ENCODE data around the gene CELF6. TPM values are rescaled to one million over a fixed set of nuclear protein-coding genes. Genes with fewer than 3 reads are reported as not detected.
A peak's percentile ranks its signal among the peaks of the same experiment; 100 is the strongest.

CELF6 gene
- total and polyA plus RNA-seq, 12 donors, result 0.21 to 5.1 (median 0.76) TPM

GRCh38 chr15:72361176-72361575, 41.2 kb upstream of the CELF6 start:
- intact Hi-C loops (cut with DNase I), result no loop called here
- no peak for ATAC-seq
- 97 to 100% methylated on average over 1 of the region's 1 CpG for WGBS, 2 donors

GRCh38 chr15:72358650-72359171, 38.8 kb upstream of the CELF6 start:
- Histone ChIP-seq H3K27me3 (no peaks in the 10 kb centered on the region), H3K27ac (peak overlapping the region in 9 of 10 donors; percentile 4 to 80 (median 62)), H3K4me3 (no peak overlapping the region), H3K4me1 (peaks cover 0 to 53% (median 35%) of the 10 kb centered on the region in 9 donors), H3K36me3 (peaks cover 0 to 54% (median 23%) of the 10 kb centered on the region in 9 donors), H3K9me3 (no peaks in the 10 kb centered on the region)
- peak; percentile 52 to 55 for DNase-seq
- TF ChIP-seq CTCF (IDR thresholded peaks at IDR 0.05), result no peak
- ATAC-seq, result peak; percentile 77 to 95 (median 91)
- intact Hi-C loops (cut with DNase I), result loop anchor here in 1 of 10 donors (1.0 kb wide), 1 partner anchor 18 kb away; the partner anchor contains the start of gene HEXA
- WGBS, 2 donors, result 48 to 52% methylated on average over 7 of the region's 7 CpGs

More at GRCh38 chr15:72361176-72361575, 41.2 kb upstream of the CELF6 start:
- TF ChIP-seq CTCF (IDR thresholded peaks at IDR 0.05), result no peak
- no peaks in the 10 kb centered on the region for H3K27me3 ChIP-seq
- H3K4me3 ChIP-seq, result no peak overlapping the region
- peaks cover 0 to 30% (median 0%) of the 10 kb centered on the region in 9 donors for H3K36me3 ChIP-seq
- H3K9me3 ChIP-seq, result no peaks in the 10 kb centered on the region
- H3K4me1 ChIP-seq, result peaks cover 0 to 58% (median 35%) of the 10 kb centered on the region in 9 donors
- H3K27ac ChIP-seq, result no peak overlapping the region
- DNase-seq, result no peak

- intact Hi-C loops (cut with DNase I), result loop anchor here in 1 of 10 donors (1.0 kb wide), 1 partner anchor 18 kb away; the partner anchor contains the start of gene HEXA
- WGBS, 2 donors, result 77 to 78% methylated on average over 3 of the region's 3 CpGs
- H3K36me3 ChIP-seq, result peaks cover 0 to 56% (median 28%) of the 10 kb centered on the region in 9 donors
- ATAC-seq, result no peak
- H3K27me3 ChIP-seq, result no peaks in the 10 kb centered on the region
- no peak overlapping the region for H3K4me3 ChIP-seq
- peaks cover 0 to 53% (median 35%) of the 10 kb centered on the region in 9 donors for H3K4me1 ChIP-seq
- DNase-seq, result no peak
- H3K9me3 ChIP-seq, result no peaks in the 10 kb centered on the region
- TF ChIP-seq CTCF (IDR thresholded peaks at IDR 0.05), result no peak
- H3K27ac ChIP-seq, result peak overlapping the region in 8 of 10 donors; percentile 18 to 80 (median 54)
Measured at GRCh38 chr15:72358121-72358520, 38.2 kb upstream of the CELF6 start.

- no peaks in the 10 kb centered on the region for H3K9me3 ChIP-seq
- H3K4me3 ChIP-seq, result no peak overlapping the region
- TF ChIP-seq CTCF (IDR thresholded peaks at IDR 0.05), result no peak
- no peak overlapping the region for H3K27ac ChIP-seq
- intact Hi-C loops (cut with DNase I), result no loop called here
- 98 to 100% methylated on average over 1 of the region's 1 CpG for WGBS, 2 donors
- H3K4me1 ChIP-seq, result peaks cover 0 to 34% (median 23%) of the 10 kb centered on the region in 9 donors
- ATAC-seq, result no peak
- no peaks in the 10 kb centered on the region for H3K27me3 ChIP-seq
- peaks cover 0 to 82% (median 47%) of the 10 kb centered on the region in 9 donors for H3K36me3 ChIP-seq
- no peak for DNase-seq
Measured at GRCh38 chr15:72354496-72354895, 34.5 kb upstream of the CELF6 start.

Data from heart right ventricle (tissue), 16 donors.